ENCODE data around the gene SERP2.

SERP2 gene

DNA sequence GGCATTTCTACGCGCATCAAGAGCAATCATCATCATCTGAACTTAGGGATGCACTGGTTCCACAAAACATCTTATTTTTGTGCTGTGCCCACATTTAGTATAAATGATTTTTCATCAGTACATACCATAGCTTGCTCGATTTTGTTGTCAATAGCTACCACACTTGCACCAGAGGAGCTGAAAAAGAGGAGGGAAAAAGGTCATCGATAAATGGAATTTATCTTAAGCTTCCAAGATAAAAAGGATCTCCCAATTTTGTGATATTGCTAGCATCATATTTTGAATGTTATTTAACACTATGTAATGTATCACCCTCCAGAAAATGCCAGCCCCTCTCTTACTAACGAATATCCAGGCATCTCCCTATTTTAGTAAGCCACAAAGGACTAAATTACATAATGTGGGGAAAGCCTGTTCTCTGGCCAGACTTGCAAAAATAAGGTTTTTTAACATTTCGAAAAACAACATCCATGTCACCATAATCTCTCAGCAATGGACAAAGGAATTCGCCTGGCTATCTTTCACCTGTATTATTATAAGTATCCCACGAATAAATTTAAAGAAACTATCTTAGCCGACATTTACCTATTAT is 62.4 kb downstream of the SERP2 start:
- Histone ChIP-seq H3K4me1 (ENCODE audit: low read length) (peaks cover 18% of the 10 kb centered on the region), H3K4me3 (ENCODE audit: low read length) (peak overlapping the region; percentile 77), H3K79me2 (ENCODE audit: low read length) (no peaks in the 10 kb centered on the region)

DNA sequence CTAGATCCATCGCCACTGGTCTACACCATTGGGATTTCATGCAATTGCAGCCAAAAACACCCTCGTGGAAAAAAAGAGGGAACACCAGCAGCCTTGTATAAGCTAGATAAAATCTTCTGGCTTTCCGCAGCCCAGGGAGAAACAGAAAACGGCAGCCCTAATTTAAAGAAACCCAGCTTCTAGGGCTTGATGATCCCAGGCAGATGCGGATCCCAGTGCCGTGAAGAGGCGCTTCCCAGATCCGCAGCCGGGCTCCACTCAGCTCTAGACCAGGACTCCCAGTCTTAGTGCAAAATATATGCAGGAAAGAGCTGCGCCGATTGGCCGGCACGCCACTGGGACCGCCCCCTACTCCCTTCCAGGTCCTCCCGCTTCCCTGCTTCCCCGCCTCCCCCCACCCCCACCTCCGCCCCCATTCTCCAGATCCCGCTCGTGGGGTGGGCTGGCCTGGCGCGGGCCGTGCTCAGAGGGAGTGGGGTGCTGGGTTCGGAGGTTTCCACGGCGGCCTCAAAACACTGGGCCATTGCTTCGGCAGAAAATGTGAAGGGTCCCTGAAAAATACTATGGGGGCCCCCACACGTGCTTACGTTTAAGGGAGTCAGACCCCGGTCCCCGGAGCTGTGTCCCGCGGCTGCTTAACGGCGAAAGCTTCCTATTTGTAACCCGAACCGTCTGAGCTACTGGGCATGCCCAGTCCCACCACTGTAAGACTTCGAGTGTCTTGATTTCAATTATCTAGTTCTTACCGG is 63.1 kb downstream of the SERP2 start:
- Histone ChIP-seq H3K27me3 (ENCODE audit: low read depth, low read length) (peaks cover 11% of the 10 kb centered on the region; the same call in 1 of the 2 replicates), H3K27ac (ENCODE audit: low read length) (no peak overlapping the region), H3K4me2 (ENCODE audit: low read length) (peak overlapping the region; percentile 83), H3K79me2 (ENCODE audit: low read length) (no peaks in the 10 kb centered on the region), H3K9ac (ENCODE audit: low read length) (peak overlapping the region; percentile 68), H3K9me3 (ENCODE audit: insufficient read depth, low read length) (no peaks in the 10 kb centered on the region), H2AFZ (ENCODE audit: low read depth, low read length) (peak overlapping the region; percentile 20; the same call in 1 of the 2 replicates), H3K4me3 (ENCODE audit: low read length) (peak overlapping the region; percentile 77), H3K36me3 (replicated peaks; ENCODE audit: low read depth, low read length) (no peaks in the 10 kb centered on the region), H4K20me1 (ENCODE audit: insufficient read depth, low read length) (no peaks in the 10 kb centered on the region), H3K4me1 (ENCODE audit: low read length) (peaks cover 18% of the 10 kb centered on the region)
- TF ChIP-seq, protein P1, sequence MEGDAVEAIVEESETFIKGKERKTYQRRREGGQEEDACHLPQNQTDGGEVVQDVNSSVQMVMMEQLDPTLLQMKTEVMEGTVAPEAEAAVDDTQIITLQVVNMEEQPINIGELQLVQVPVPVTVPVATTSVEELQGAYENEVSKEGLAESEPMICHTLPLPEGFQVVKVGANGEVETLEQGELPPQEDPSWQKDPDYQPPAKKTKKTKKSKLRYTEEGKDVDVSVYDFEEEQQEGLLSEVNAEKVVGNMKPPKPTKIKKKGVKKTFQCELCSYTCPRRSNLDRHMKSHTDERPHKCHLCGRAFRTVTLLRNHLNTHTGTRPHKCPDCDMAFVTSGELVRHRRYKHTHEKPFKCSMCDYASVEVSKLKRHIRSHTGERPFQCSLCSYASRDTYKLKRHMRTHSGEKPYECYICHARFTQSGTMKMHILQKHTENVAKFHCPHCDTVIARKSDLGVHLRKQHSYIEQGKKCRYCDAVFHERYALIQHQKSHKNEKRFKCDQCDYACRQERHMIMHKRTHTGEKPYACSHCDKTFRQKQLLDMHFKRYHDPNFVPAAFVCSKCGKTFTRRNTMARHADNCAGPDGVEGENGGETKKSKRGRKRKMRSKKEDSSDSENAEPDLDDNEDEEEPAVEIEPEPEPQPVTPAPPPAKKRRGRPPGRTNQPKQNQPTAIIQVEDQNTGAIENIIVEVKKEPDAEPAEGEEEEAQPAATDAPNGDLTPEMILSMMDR (IDR thresholded peaks at IDR 0.05; ENCODE audit: low read depth, low read length): no peak
- no peak for TF ChIP-seq EZH2phosphoT487 (IDR thresholded peaks at IDR 0.05; ENCODE audit: low read depth)

More for the DNA sequence above, 62.4 kb downstream of the SERP2 start:
- Histone ChIP-seq H2AFZ (ENCODE audit: low read depth, low read length) (peak overlapping the region; percentile 73), H3K9me3 (ENCODE audit: insufficient read depth, low read length) (no peaks in the 10 kb centered on the region), H3K27me3 (ENCODE audit: low read depth, low read length) (peaks cover 11% of the 10 kb centered on the region; the same call in 1 of the 2 replicates), H3K9ac (ENCODE audit: low read length) (peak overlapping the region; percentile 68), H4K20me1 (ENCODE audit: insufficient read depth, low read length) (no peaks in the 10 kb centered on the region), H3K36me3 (replicated peaks; ENCODE audit: low read depth, low read length) (no peaks in the 10 kb centered on the region), H3K4me2 (ENCODE audit: low read length) (peak overlapping the region; percentile 83), H3K27ac (ENCODE audit: low read length) (no peak overlapping the region)
- TF ChIP-seq, protein P1 (IDR thresholded peaks at IDR 0.05; ENCODE audit: low read depth, low read length): no peak
- no peak for TF ChIP-seq EZH2phosphoT487 (IDR thresholded peaks at IDR 0.05; ENCODE audit: low read depth)

DNA sequence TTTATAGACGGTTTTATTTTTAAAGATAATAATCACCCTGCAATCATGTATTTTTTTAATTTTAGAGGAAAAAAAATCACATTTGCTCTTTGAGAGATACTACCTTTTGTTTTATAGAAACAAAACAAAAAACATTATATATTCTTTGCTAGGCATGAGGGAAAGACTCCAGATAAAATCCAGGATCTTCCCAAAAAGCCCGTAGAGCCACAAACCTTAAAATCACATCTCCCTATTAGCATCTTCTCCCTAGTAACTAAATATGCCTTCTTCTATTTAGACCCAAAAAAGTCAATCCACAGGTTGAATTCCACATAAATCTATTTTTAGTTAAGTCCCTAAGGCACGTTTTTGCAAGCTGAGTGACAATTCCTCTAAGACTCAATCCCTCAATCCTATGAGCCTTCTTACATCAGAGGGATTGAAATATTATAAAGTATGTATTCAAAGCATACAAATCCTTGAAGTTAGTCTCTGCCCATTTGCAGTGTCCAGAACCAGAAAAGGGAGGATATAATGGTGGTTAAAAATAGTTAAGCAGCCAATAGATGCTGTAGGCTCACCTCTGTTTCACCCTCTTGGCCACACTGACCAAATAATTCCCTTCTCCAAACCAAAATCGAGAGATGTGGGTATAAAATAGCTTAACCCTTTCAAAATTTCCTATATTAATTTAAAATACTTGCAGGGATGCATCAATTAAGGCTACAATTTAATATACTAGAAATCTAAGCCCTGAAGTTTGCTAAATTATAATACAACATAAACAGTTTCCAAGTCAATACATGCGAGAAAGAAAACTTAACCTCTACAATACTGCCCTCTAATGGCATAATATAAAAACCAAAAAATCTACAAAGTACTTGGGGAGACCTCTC is 64.0 kb downstream of the SERP2 start:
- Histone ChIP-seq H3K27me3 (ENCODE audit: low read depth, low read length) (peaks cover 11% of the 10 kb centered on the region; the same call in 1 of the 2 replicates), H3K4me2 (ENCODE audit: low read length) (peak overlapping the region; percentile 83), H3K4me1 (ENCODE audit: low read length) (peaks cover 18% of the 10 kb centered on the region), H3K9ac (ENCODE audit: low read length) (peak overlapping the region; percentile 56), H4K20me1 (ENCODE audit: insufficient read depth, low read length) (no peaks in the 10 kb centered on the region), H2AFZ (ENCODE audit: low read depth, low read length) (no peak overlapping the region), H3K9me3 (ENCODE audit: insufficient read depth, low read length) (no peaks in the 10 kb centered on the region), H3K27ac (ENCODE audit: low read length) (no peak overlapping the region), H3K4me3 (ENCODE audit: low read length) (peak overlapping the region; percentile 77), H3K79me2 (ENCODE audit: low read length) (no peaks in the 10 kb centered on the region), H3K36me3 (replicated peaks; ENCODE audit: low read depth, low read length) (no peaks in the 10 kb centered on the region)
- no peak for TF ChIP-seq EZH2phosphoT487 (IDR thresholded peaks at IDR 0.05; ENCODE audit: low read depth)
- TF ChIP-seq, protein P1 (IDR thresholded peaks at IDR 0.05; ENCODE audit: low read depth, low read length): peak; percentile 64
